Measurements from ENCODE around the gene RPL39.
"Not testable (repeated sequence)": the region's sequence is repeated elsewhere in the genome, so short reads cannot be mapped to it uniquely, and the experiment has no call there.

The RPL39 gene

GRCh38 chrX:119763181-119763580 is 28.2 kb downstream of the RPL39 start:
- no peak for DNase-seq (ENCODE audit: low read depth in 2 of 2)

- no peak for DNase-seq (ENCODE audit: low read depth in 2 of 2)
Measured at GRCh38 chrX:119762718-119763117, 28.7 kb downstream of the RPL39 start.

GRCh38 chrX:119760026-119760877 is 31.2 kb downstream of the RPL39 start:
- DNase-seq (ENCODE audit: low read depth in 2 of 2) = no peak

- DNase-seq (ENCODE audit: low read depth in 2 of 2) = no peak
Measured at GRCh38 chrX:119759248-119759766, 32.1 kb downstream of the RPL39 start.

GRCh38 chrX:119758731-119759247 is 32.6 kb downstream of the RPL39 start:
- DNase-seq (ENCODE audit: low read depth in 2 of 2) = no peak

- no peak for DNase-seq (ENCODE audit: low read depth in 2 of 2)
Measured at GRCh38 chrX:119757979-119758730, 33.3 kb downstream of the RPL39 start, which contains the start of gene SOWAHD. TSS of gene SOWAHD (plus strand) at chrX:119758588. CDS start at chrX:119758668, 80 bp downstream.

- DNase-seq (ENCODE audit: low read depth in 2 of 2) = no peak
Measured at GRCh38 chrX:119757646-119757978, 33.8 kb downstream of the RPL39 start.

- DNase-seq (ENCODE audit: low read depth in 2 of 2) = no peak
Measured at GRCh38 chrX:119756926-119757635, 34.3 kb downstream of the RPL39 start.

- DNase-seq (ENCODE audit: low read depth in 2 of 2) = peak in 1 of 2 donors; percentile 39
Measured at GRCh38 chrX:119755981-119756533, 35.4 kb downstream of the RPL39 start.

- peak in 1 of 2 donors; percentile 13 for DNase-seq (ENCODE audit: low read depth in 2 of 2)
Measured at GRCh38 chrX:119753639-119754257, 37.7 kb downstream of the RPL39 start.

- DNase-seq (ENCODE audit: low read depth in 2 of 2) = no peak
Measured at GRCh38 chrX:119753001-119753400, 38.4 kb downstream of the RPL39 start.

- not testable (repeated sequence) for DNase-seq (ENCODE audit: low read depth in 2 of 2)
Measured at GRCh38 chrX:119750751-119751150, 40.7 kb downstream of the RPL39 start.

GRCh38 chrX:119750131-119750530 is 41.3 kb downstream of the RPL39 start:
- DNase-seq (ENCODE audit: low read depth in 2 of 2) = not testable (repeated sequence)

- no peak for DNase-seq (ENCODE audit: low read depth in 2 of 2)
Measured at GRCh38 chrX:119745283-119745848, 46.1 kb downstream of the RPL39 start.

GRCh38 chrX:119738742-119739141 is 52.7 kb downstream of the RPL39 start:
- DNase-seq (ENCODE audit: low read depth in 2 of 2) = no peak
